Sigmoid colon (tissue), 7 donors: ENCODE measurements around the gene LAMC3. TPM values are rescaled to one million over a fixed set of nuclear protein-coding genes. Genes with fewer than 3 reads are reported as not detected.

Source experiments
- DNase-seq: peaks from one replicate; pipeline ENCODE4 v3.0.0-alpha.2; 2019
- H3K27ac ChIP-seq, 4 donors: fragments of 200-600 bp; sonication (generic); one replicate each; pipeline ENCODE4 v1.5.1; 2016 to 2019; ENCODE audit warnings: mild to moderate bottlenecking in 1 of 4
- H3K27me3 ChIP-seq, 3 donors: fragments of 200-600 bp; sonication (generic); one replicate each; pipeline ENCODE4 v1.5.1; 2019; ENCODE audit warnings: mild to moderate bottlenecking in 1 of 3
- H3K36me3 ChIP-seq, 4 donors: fragments of 200-600 bp; sonication (generic); one replicate each; pipeline ENCODE4 v1.5.1; 2016 to 2019
- H3K4me1 ChIP-seq, 4 donors: fragments of 200-600 bp; sonication (generic); one replicate each; pipeline ENCODE4 v1.5.1; 2017 to 2019
- H3K4me3 ChIP-seq, 4 donors: fragments of 200-600 bp; sonication (generic); one replicate each; pipeline ENCODE4 v1.5.1; 2017 to 2019; ENCODE audit warnings: mild to moderate bottlenecking in 2 of 4, moderate library complexity in 1 of 4
- H3K9me3 ChIP-seq, 4 donors: fragments of 200-600 bp in 3 of 4; sonication (generic) in 3 of 4; one replicate each; pipeline versions ENCODE4 v1.5.1 to v1.6.1; 2013 to 2019
- CTCF ChIP-seq, 4 experiments: fragments of 450-650 bp in 3 of 4; fragments of 200-600 bp in 1 of 4; IDR thresholded peaks; one replicate each; pipeline ENCODE4 v1.5.1; 2016 to 2019; ENCODE audit warnings: antibody characterized with exemption in 4 of 4, mild to moderate bottlenecking in 3 of 4, moderate library complexity in 2 of 4
- EP300 ChIP-seq, 4 donors: sonication (generic); formaldehyde crosslinking; IDR thresholded peaks; one replicate each; pipeline ENCODE4 v1.6.1; 2017; ENCODE audit warnings: antibody characterized with exemption in 4 of 4
- POLR2A ChIP-seq, 2 donors: fragments of 450-650 bp; IDR thresholded peaks; one replicate each; pipeline ENCODE4 v1.6.1; 2016; ENCODE audit warnings: antibody characterized with exemption in 2 of 2, mild to moderate bottlenecking in 2 of 2, moderate library complexity in 2 of 2
- POLR2AphosphoS5 ChIP-seq, 4 donors: sonication (generic); formaldehyde crosslinking; IDR thresholded peaks; one replicate each; pipeline ENCODE4 v1.6.1; 2017; ENCODE audit warnings: antibody characterized with exemption in 4 of 4
- WGBS, 2 donors: extraction: QIAGEN DNeasy Blood & Tissue Kit; methylation state at CpG; one replicate each; pipeline ENCODE4 v1.1.7; 2013; 5-methylcytosine and 5-hydroxymethylcytosine counted together
- intact Hi-C: fragments of 100-400 bp; cut with DNase I; formaldehyde crosslinking; loops from one replicate; pipeline ENCODE4 v1.15.1; 2023
- polyA plus RNA-seq, 3 donors: library from polyadenylated mRNA; stranded (reverse); fragments of 200-250 nt; gene quantifications; one replicate each; pipeline ENCODE4 v1.2.3, GENCODE V29; 2013
- total RNA-seq, 4 donors: library from RNA; depleted of rRNA; stranded (reverse); fragments of >200 nt; gene quantifications; one replicate each; pipeline ENCODE4 v1.1.0, GENCODE V29; 2016
- donor health status: healthy with polysubstance abuse.
- donor health status: Bipolar disorder and iron deficiency.
- donor health status: healthy.

Gene LAMC3
- total and polyA plus RNA-seq, 7 donors: under 0.01 to 1.4 (median 0.46) TPM; not detected in 2

GRCh38 chr9:131078427-131079366, 69.7 kb downstream of the LAMC3 start:
- Histone ChIP-seq H3K27ac (no peak overlapping the region), H3K9me3 (no peaks in the 10 kb centered on the region), H3K36me3 (no peaks in the 10 kb centered on the region), H3K27me3 (no peaks in the 10 kb centered on the region), H3K4me1 (no peaks in the 10 kb centered on the region), H3K4me3 (no peak overlapping the region)
- 82 to 86% methylated on average over 17 of the region's 17 CpGs for WGBS, 2 donors
- DNase-seq: no peak
- intact Hi-C loops: no loop called here
- TF ChIP-seq CTCF (IDR thresholded peaks at IDR 0.05) (no peak), EP300 (IDR thresholded peaks at IDR 0.05) (no peak), POLR2A (IDR thresholded peaks at IDR 0.05) (no peak), POLR2AphosphoS5 (IDR thresholded peaks at IDR 0.05) (no peak)

- DNase-seq: no peak
- Histone ChIP-seq H3K4me1 (no peaks in the 10 kb centered on the region), H3K27ac (no peak overlapping the region), H3K36me3 (no peaks in the 10 kb centered on the region), H3K9me3 (no peaks in the 10 kb centered on the region), H3K4me3 (no peak overlapping the region), H3K27me3 (no peaks in the 10 kb centered on the region)
- WGBS, 2 donors: 52 to 82% methylated on average over 9 of the region's 9 CpGs
- intact Hi-C loops: no loop called here
- TF ChIP-seq POLR2AphosphoS5 (IDR thresholded peaks at IDR 0.05) (no peak), EP300 (IDR thresholded peaks at IDR 0.05) (no peak), CTCF (IDR thresholded peaks at IDR 0.05) (no peak), POLR2A (IDR thresholded peaks at IDR 0.05) (no peak)
These were observed 71.6 kb downstream of the LAMC3 start for GRCh38 chr9:131080589-131080988.

GRCh38 chr9:131081868-131082267, 72.9 kb downstream of the LAMC3 start:
- Histone ChIP-seq H3K36me3 (no peaks in the 10 kb centered on the region), H3K27ac (no peak overlapping the region), H3K27me3 (peaks cover 0 to 2% (median 0%) of the 10 kb centered on the region in 3 donors), H3K9me3 (no peaks in the 10 kb centered on the region), H3K4me3 (no peak overlapping the region), H3K4me1 (no peaks in the 10 kb centered on the region)
- intact Hi-C loops: no loop called here
- 90 to 91% methylated on average over 9 of the region's 9 CpGs for WGBS, 2 donors
- DNase-seq: no peak
- no peak for TF ChIP-seq POLR2AphosphoS5 (IDR thresholded peaks at IDR 0.05)
- no peak for TF ChIP-seq EP300 (IDR thresholded peaks at IDR 0.05)
- no peak for TF ChIP-seq CTCF (IDR thresholded peaks at IDR 0.05)
- TF ChIP-seq POLR2A (IDR thresholded peaks at IDR 0.05): no peak

- H3K4me1 ChIP-seq: no peaks in the 10 kb centered on the region
- H3K27ac ChIP-seq: no peak overlapping the region
- intact Hi-C loops: no loop called here
- TF ChIP-seq CTCF (IDR thresholded peaks at IDR 0.05) (no peak), POLR2AphosphoS5 (IDR thresholded peaks at IDR 0.05) (no peak), EP300 (IDR thresholded peaks at IDR 0.05) (no peak), POLR2A (IDR thresholded peaks at IDR 0.05) (no peak)
- H3K27me3 ChIP-seq: peaks cover 0 to 6% (median 0%) of the 10 kb centered on the region in 3 donors
- no peak for DNase-seq
- 56 to 58% methylated on average over 11 of the region's 11 CpGs for WGBS, 2 donors
- H3K36me3 ChIP-seq: no peaks in the 10 kb centered on the region
- H3K4me3 ChIP-seq: no peak overlapping the region
- H3K9me3 ChIP-seq: no peaks in the 10 kb centered on the region
These were observed 74.0 kb downstream of the LAMC3 start for GRCh38 chr9:131082774-131083512.
